D721Med (cell line): Measurements from ENCODE around the gene SEC31B.

Experiments used
- DNase-seq: peaks from one replicate; pipeline ENCODE4 v3.0.0; 2011; ENCODE audit warnings: low spot score; ENCODE audit not compliant: insufficient read length
- FAIRE-seq: peaks from 2 replicates; lab custom pipeline; 2011; peaks lifted over from hg19 to GRCh38; lab: Jason Lieb, UNC
- TF ChIP-seq, protein P1 (sequence below): IDR thresholded peaks from 2 replicates; pipeline ENCODE4 v1.5.1; 2012; ENCODE audit warnings: mild to moderate bottlenecking, control low read depth; ENCODE audit not compliant: insufficient read depth; ENCODE audit errors: missing control alignments

Gene SEC31B

GRCh38 chr10:100485366-100485765 lies 34.3 kb downstream of the SEC31B start:
- no peak for FAIRE-seq
- TF ChIP-seq, protein P1, sequence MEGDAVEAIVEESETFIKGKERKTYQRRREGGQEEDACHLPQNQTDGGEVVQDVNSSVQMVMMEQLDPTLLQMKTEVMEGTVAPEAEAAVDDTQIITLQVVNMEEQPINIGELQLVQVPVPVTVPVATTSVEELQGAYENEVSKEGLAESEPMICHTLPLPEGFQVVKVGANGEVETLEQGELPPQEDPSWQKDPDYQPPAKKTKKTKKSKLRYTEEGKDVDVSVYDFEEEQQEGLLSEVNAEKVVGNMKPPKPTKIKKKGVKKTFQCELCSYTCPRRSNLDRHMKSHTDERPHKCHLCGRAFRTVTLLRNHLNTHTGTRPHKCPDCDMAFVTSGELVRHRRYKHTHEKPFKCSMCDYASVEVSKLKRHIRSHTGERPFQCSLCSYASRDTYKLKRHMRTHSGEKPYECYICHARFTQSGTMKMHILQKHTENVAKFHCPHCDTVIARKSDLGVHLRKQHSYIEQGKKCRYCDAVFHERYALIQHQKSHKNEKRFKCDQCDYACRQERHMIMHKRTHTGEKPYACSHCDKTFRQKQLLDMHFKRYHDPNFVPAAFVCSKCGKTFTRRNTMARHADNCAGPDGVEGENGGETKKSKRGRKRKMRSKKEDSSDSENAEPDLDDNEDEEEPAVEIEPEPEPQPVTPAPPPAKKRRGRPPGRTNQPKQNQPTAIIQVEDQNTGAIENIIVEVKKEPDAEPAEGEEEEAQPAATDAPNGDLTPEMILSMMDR, result no peak
- no peak for DNase-seq

GRCh38 chr10:100483876-100484666 lies 35.6 kb downstream of the SEC31B start:
- TF ChIP-seq, protein P1, result no peak
- peak; percentile 59 for DNase-seq
- no peak for FAIRE-seq

DNA sequence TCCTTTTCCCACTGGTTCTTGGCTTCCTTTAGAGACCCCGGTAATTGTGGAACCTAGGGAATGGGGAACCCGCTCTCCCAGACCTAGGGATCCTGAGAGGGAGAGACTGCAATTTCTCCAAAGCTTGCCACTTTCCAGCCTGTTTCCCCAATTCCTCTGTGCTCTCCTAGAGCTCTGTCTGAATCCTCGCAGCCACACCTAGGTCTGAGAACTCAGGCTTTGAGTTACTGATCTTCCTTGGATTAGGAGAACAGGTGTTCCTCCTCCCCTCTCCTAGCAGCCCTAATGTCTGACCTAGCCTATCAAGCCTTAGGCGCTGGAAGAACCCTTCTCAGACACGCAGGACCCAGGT lies 36.9 kb downstream of the SEC31B start:
- FAIRE-seq (no peak), DNase-seq (no peak)
- TF ChIP-seq, protein P1, result no peak

- TF ChIP-seq, protein P1, result peak; percentile 50
- DNase-seq (no peak), FAIRE-seq (no peak)
Measured at GRCh38 chr10:100482181-100482833, 37.4 kb downstream of the SEC31B start.

- FAIRE-seq (peak; percentile 80), DNase-seq (peak; percentile 41)
- TF ChIP-seq, protein P1, result no peak
Measured at GRCh38 chr10:100481462-100482081, 38.1 kb downstream of the SEC31B start.

- TF ChIP-seq, protein P1, result no peak
- DNase-seq (no peak), FAIRE-seq (no peak)
Measured at GRCh38 chr10:100480002-100480401, 39.7 kb downstream of the SEC31B start.
